Vagina (tissue), 2 donors: ENCODE measurements around the gene GSTO1. TPM values are rescaled to one million over a fixed set of nuclear protein-coding genes. Genes with fewer than 3 reads are reported as not detected.
A peak's percentile ranks its signal among the peaks of the same experiment; 100 is the strongest.

ENCODE experiments used
- DNase-seq, 2 donors: peaks; one replicate each; pipeline ENCODE4 v3.0.0-alpha.2; 2017; ENCODE audit errors: extremely low spot score in 2 of 2
- H3K27ac ChIP-seq: fragments of 200-600 bp; sonication (generic); one replicate; pipeline ENCODE4 v1.5.1; 2019
- H3K27me3 ChIP-seq: fragments of 200-600 bp; sonication (generic); one replicate; pipeline ENCODE4 v1.5.1; 2019
- H3K36me3 ChIP-seq, 2 donors: fragments of 200-600 bp; sonication (generic); one replicate each; pipeline ENCODE4 v1.5.1; 2017 to 2019
- H3K4me1 ChIP-seq: fragments of 200-600 bp; sonication (generic); one replicate; pipeline ENCODE4 v1.5.1; 2019
- H3K4me3 ChIP-seq, 2 donors: fragments of 200-600 bp; sonication (generic); 1 replicate in 1 of 2; 2 replicates in 1 of 2; pipeline ENCODE4 v1.5.1; 2016 to 2019
- H3K9me3 ChIP-seq: fragments of 200-600 bp; sonication (generic); one replicate; pipeline ENCODE4 v1.5.1; 2019
- CTCF ChIP-seq, 3 experiments: fragments of 450-650 bp in 2 of 3; fragments of 200-600 bp in 1 of 3; sonication (generic) in 1 of 3; IDR thresholded peaks; one replicate each; pipeline ENCODE4 v1.5.1; 2017 to 2019; ENCODE audit warnings: antibody characterized with exemption in 3 of 3, mild to moderate bottlenecking in 2 of 3, moderate library complexity in 2 of 3
- POLR2A ChIP-seq, 2 donors: fragments of 450-650 bp; IDR thresholded peaks; one replicate each; pipeline ENCODE4 v1.6.1; 2017; ENCODE audit warnings: antibody characterized with exemption in 2 of 2, mild to moderate bottlenecking in 2 of 2, moderate library complexity in 2 of 2
- POLR2AphosphoS5 ChIP-seq, 2 donors: sonication (generic); formaldehyde crosslinking; IDR thresholded peaks; one replicate each; pipeline ENCODE4 v1.9.0; 2017; ENCODE audit warnings: antibody characterized with exemption in 2 of 2, mild to moderate bottlenecking in 2 of 2, low read depth in 1 of 2; ENCODE audit not compliant: insufficient read depth in 1 of 2
- intact Hi-C: fragments of 100-400 bp; cut with DNase I; formaldehyde crosslinking; loops from one replicate; pipeline ENCODE4 v1.15.1; 2023
- total RNA-seq: library from RNA; depleted of rRNA; stranded (reverse); fragments of >200 nt; gene quantifications from one replicate; pipeline ENCODE4 v1.2.3, GENCODE V29; 2016

The GSTO1 gene
- total RNA-seq, 1 donor from 2014 or later, result 69.5 TPM

- TF ChIP-seq POLR2AphosphoS5 (IDR thresholded peaks at IDR 0.05; ENCODE audit: insufficient read depth in 1 of 2, low read depth in 1 of 2) (no peak), POLR2A (IDR thresholded peaks at IDR 0.05) (no peak), CTCF (IDR thresholded peaks at IDR 0.05) (no peak)
- Histone ChIP-seq H3K9me3 (no peaks in the 10 kb centered on the region), H3K27ac (no peak overlapping the region), H3K27me3 (no peaks in the 10 kb centered on the region), H3K4me3 (no peak overlapping the region), H3K4me1 (peaks cover 42% of the 10 kb centered on the region), H3K36me3 (peaks cover 0 to 6% of the 10 kb centered on the region in 2 donors)
- no peak for DNase-seq
- intact Hi-C loops, result no loop called here
Measured at GRCh38 chr10:104307576-104308438, 53.1 kb downstream of the GSTO1 start.

- DNase-seq, result no peak
- peaks cover 0 to 13% of the 10 kb centered on the region in 2 donors for H3K36me3 ChIP-seq
- no peak overlapping the region for H3K4me3 ChIP-seq
- no peaks in the 10 kb centered on the region for H3K9me3 ChIP-seq
- H3K4me1 ChIP-seq, result peaks cover 42% of the 10 kb centered on the region
- intact Hi-C loops, result no loop called here
- H3K27ac ChIP-seq, result no peak overlapping the region
- TF ChIP-seq POLR2A (IDR thresholded peaks at IDR 0.05) (no peak), CTCF (IDR thresholded peaks at IDR 0.05) (no peak), POLR2AphosphoS5 (IDR thresholded peaks at IDR 0.05; ENCODE audit: insufficient read depth in 1 of 2, low read depth in 1 of 2) (no peak)
- H3K27me3 ChIP-seq, result no peaks in the 10 kb centered on the region
Measured at GRCh38 chr10:104308439-104308903, 53.8 kb downstream of the GSTO1 start.

GRCh38 chr10:104309980-104310978, 55.6 kb downstream of the GSTO1 start:
- peak overlapping the region; percentile 20 for H3K27ac ChIP-seq
- no peak for TF ChIP-seq POLR2A (IDR thresholded peaks at IDR 0.05)
- TF ChIP-seq POLR2AphosphoS5 (IDR thresholded peaks at IDR 0.05; ENCODE audit: insufficient read depth in 1 of 2, low read depth in 1 of 2), result peak; percentile 21 to 57
- no peak for DNase-seq
- H3K4me1 ChIP-seq, result peaks cover 35% of the 10 kb centered on the region
- intact Hi-C loops, result no loop called here
- H3K4me3 ChIP-seq, result no peak overlapping the region
- H3K36me3 ChIP-seq, result peaks cover 0 to 31% of the 10 kb centered on the region in 2 donors
- H3K27me3 ChIP-seq, result no peaks in the 10 kb centered on the region
- no peaks in the 10 kb centered on the region for H3K9me3 ChIP-seq

- peaks cover 0 to 31% of the 10 kb centered on the region in 2 donors for H3K36me3 ChIP-seq
- intact Hi-C loops, result no loop called here
- H3K27me3 ChIP-seq, result no peaks in the 10 kb centered on the region
- TF ChIP-seq POLR2A (IDR thresholded peaks at IDR 0.05), result no peak
- TF ChIP-seq POLR2AphosphoS5 (IDR thresholded peaks at IDR 0.05; ENCODE audit: insufficient read depth in 1 of 2, low read depth in 1 of 2), result no peak
- TF ChIP-seq CTCF (IDR thresholded peaks at IDR 0.05), result no peak
- H3K4me1 ChIP-seq, result peaks cover 29% of the 10 kb centered on the region
- H3K9me3 ChIP-seq, result no peaks in the 10 kb centered on the region
- no peak for DNase-seq
- H3K4me3 ChIP-seq, result no peak overlapping the region
- H3K27ac ChIP-seq, result peak overlapping the region; percentile 3
Measured at GRCh38 chr10:104311184-104311720, 56.6 kb downstream of the GSTO1 start.
